Left colon (tissue), 2 donors: Measurements from ENCODE around the gene CCDC148. TPM values are rescaled to one million over a fixed set of nuclear protein-coding genes. Genes with fewer than 3 reads are reported as not detected.
"Not testable (repeated sequence)": the region's sequence is repeated elsewhere in the genome, so short reads cannot be mapped to it uniquely, and the experiment has no call there.

Source experiments
- ATAC-seq: fragments of 200-7000 bp; cut with Tn5 transposase; one replicate; pipeline ENCODE4 v1.9.1; 2020; ENCODE audit warnings: mild to moderate bottlenecking, moderate library complexity
- DNase-seq, 2 donors: peaks; one replicate each; pipeline ENCODE4 v3.0.0-alpha.2; 2020
- intact Hi-C, 2 donors: fragments of 100-400 bp; cut with DNase I in 1 of 2; cut with micrococcal nuclease in 1 of 2; formaldehyde crosslinking; loops; one replicate each; pipeline versions ENCODE4 v1.11.2 to v1.14.0; 2022; cut with DNase I, micrococcal nuclease
- total RNA-seq, 2 donors: library from RNA; stranded (reverse); fragmentation: NEBNext Ultra II Directional; extraction: Animal tissue kit (Norgen Biotek cat#: 25700); gene quantifications; one replicate each; pipeline ENCODE4 v1.2.1, GENCODE V29; 2021
- donor health status: DM: no; HTN: no; CAD: no.
- donor health status: DM: yes; HTN: yes; CAD: no.

CCDC148 gene
- total RNA-seq, 2 donors from 2014 or later = 0.73 TPM; not detected in 1

GRCh38 chr2:158486150-158486969 lies 29.8 kb upstream of the CCDC148 start:
- intact Hi-C loops = no loop called here
- DNase-seq (no peak), ATAC-seq (peak; percentile 5)

GRCh38 chr2:158484892-158485556 lies 28.5 kb upstream of the CCDC148 start:
- intact Hi-C loops = no loop called here
- no peak for ATAC-seq
- no peak for DNase-seq

- intact Hi-C loops = no loop called here
- DNase-seq (no peak), ATAC-seq (no peak)
Observed at GRCh38 chr2:158482594-158482993, 26.0 kb upstream of the CCDC148 start.

GRCh38 chr2:158481116-158481515 lies 24.6 kb upstream of the CCDC148 start:
- ATAC-seq = no peak
- DNase-seq = no peak
- intact Hi-C loops = no loop called here

GRCh38 chr2:158478816-158479215 lies 22.3 kb upstream of the CCDC148 start:
- DNase-seq (no peak), ATAC-seq (no peak)
- intact Hi-C loops = no loop called here

GRCh38 chr2:158478237-158478636 lies 21.7 kb upstream of the CCDC148 start:
- no peak for ATAC-seq
- intact Hi-C loops = no loop called here
- DNase-seq = no peak

GRCh38 chr2:158477202-158477601 lies 20.6 kb upstream of the CCDC148 start:
- ATAC-seq (no peak), DNase-seq (no peak)
- intact Hi-C loops = no loop called here

- DNase-seq, intact Hi-C loops, ATAC-seq: not testable (repeated sequence)
Observed at GRCh38 chr2:158474526-158475011, 18.0 kb upstream of the CCDC148 start.

- intact Hi-C loops = no loop called here
- no peak for DNase-seq
- no peak for ATAC-seq
Observed at GRCh38 chr2:158473719-158474392, 17.3 kb upstream of the CCDC148 start.

- intact Hi-C loops, DNase-seq, ATAC-seq: not testable (repeated sequence)
Observed at GRCh38 chr2:158473300-158473699, 16.7 kb upstream of the CCDC148 start.

GRCh38 chr2:158472829-158473228 lies 16.3 kb upstream of the CCDC148 start:
- DNase-seq, intact Hi-C loops, ATAC-seq: not testable (repeated sequence)

- DNase-seq = no peak
- no peak for ATAC-seq
Observed at GRCh38 chr2:158467248-158467647, 10.7 kb upstream of the CCDC148 start.

GRCh38 chr2:158464426-158465281 lies 8.1 kb upstream of the CCDC148 start:
- intact Hi-C loops = no loop called here
- ATAC-seq (no peak), DNase-seq (no peak)

More at GRCh38 chr2:158467248-158467647, 10.7 kb upstream of the CCDC148 start:
- intact Hi-C loops = no loop called here

GRCh38 chr2:158463496-158464095 lies 7.0 kb upstream of the CCDC148 start:
- DNase-seq (no peak), ATAC-seq (no peak)
- intact Hi-C loops = no loop called here

- ATAC-seq (no peak), DNase-seq (no peak)
- intact Hi-C loops = no loop called here
Observed at GRCh38 chr2:158460632-158461297, 4.2 kb upstream of the CCDC148 start.

GRCh38 chr2:158459161-158460003 lies 2.8 kb upstream of the CCDC148 start:
- intact Hi-C loops = loop anchor here in 1 of 2 donors (5.0 kb wide), 1 partner anchor 288 kb away; no protein-coding TSS in a partner anchor
- DNase-seq (no peak), ATAC-seq (no peak)

- no peak for ATAC-seq
- DNase-seq = no peak
- intact Hi-C loops = loop anchor here in 1 of 2 donors (5.0 kb wide), 1 partner anchor 289 kb away; no protein-coding TSS in a partner anchor
Observed at GRCh38 chr2:158458617-158458920, 2.0 kb upstream of the CCDC148 start.
